HepG2 (cell line): Measurements from ENCODE around the gene NOL4L. TPM values are rescaled to one million over a fixed set of nuclear protein-coding genes. Genes with fewer than 3 reads are reported as not detected.

Experiments
- ATAC-seq: fragments of 200-7000 bp; cut with Tn5 transposase; 3 replicates; pipeline ENCODE4 v1.9.1; 2020; ENCODE audit warnings: mild to moderate bottlenecking, moderate library complexity
- BruUV-seq: library from RNA; stranded (reverse); fragments of 400-500 nt; replicated peaks from 2 replicates; lab custom pipeline; 2021; lab: Mats Ljungman, UMichigan
- CTCF ChIA-PET: fragments of 300-600 bp; formaldehyde crosslinking; extraction: SDS; loops from one replicate; lab custom pipeline; 2021; ENCODE audit warnings: low total read pairs, inconsistent platforms, low intra/inter-chr PET ratio; lab: Yijun Ruan, JAX
- POLR2A ChIA-PET: fragments of 350-600 bp; sonication (Branson Sonifier 250); formaldehyde crosslinking; loops from one replicate; lab custom pipeline; 2020; ENCODE audit warnings: antibody characterized with exemption, inconsistent platforms; lab: Yijun Ruan, JAX
- DNase-seq: peaks from one replicate; pipeline ENCODE4 v3.0.0-alpha.2; 2015; ENCODE audit warnings: low spot score
- FAIRE-seq: peaks from 3 replicates; lab custom pipeline; 2011; peaks lifted over from hg19 to GRCh38; lab: Jason Lieb, UNC
- H2AFZ ChIP-seq: one replicate; pipeline ENCODE4 v1.6.1; 2011; ENCODE audit warnings: low read length, inconsistent platforms
- H3K27ac ChIP-seq: fragments of 300-600 bp; 3 replicates; pipeline ENCODE4 v1.8.0; 2011; ENCODE audit warnings: mixed run types, mild to moderate bottlenecking, mixed read lengths, low read length, inconsistent platforms; ENCODE audit not compliant: insufficient read depth; ENCODE audit errors: extremely low read length
- H3K27me3 ChIP-seq, 2 experiments: fragments of 200-600 bp in 1 of 2; 2 replicates in 1 of 2; 3 replicates in 1 of 2; pipeline versions ENCODE4 v1.6.0 to v1.8.0; 2011; ENCODE audit warnings: low read length in 2 of 2, mild to moderate bottlenecking in 2 of 2, moderate library complexity in 2 of 2, inconsistent platforms in 1 of 2; ENCODE audit not compliant: insufficient read depth in 2 of 2, control insufficient read depth in 1 of 2
- H3K36me3 ChIP-seq, 2 experiments: fragments of 200-600 bp in 1 of 2; replicated peaks in 1 of 2; 2 replicates in 1 of 2; 3 replicates in 1 of 2; pipeline versions ENCODE4 v1.5.1 to v1.8.0; 2011; ENCODE audit warnings: low read length in 2 of 2, inconsistent platforms in 1 of 2; ENCODE audit not compliant: insufficient read depth in 2 of 2, control insufficient read depth in 1 of 2
- H3K4me1 ChIP-seq: 2 replicates; pipeline ENCODE4 v1.5.1; 2012; ENCODE audit warnings: low read length, inconsistent platforms; ENCODE audit not compliant: insufficient read depth
- H3K4me2 ChIP-seq: 2 replicates; pipeline ENCODE4 v1.6.0; 2011; ENCODE audit warnings: low read depth, low read length, inconsistent platforms
- H3K4me3 ChIP-seq, 3 experiments: fragments of 200-600 bp in 1 of 3; sonication (generic), shearing (Covaris generic) in 1 of 3; replicated peaks in 1 of 3; 2 replicates each; pipeline ENCODE4 v1.5.1; 2011 to 2016; ENCODE audit warnings: low read length in 3 of 3, inconsistent platforms in 2 of 3, low read depth in 2 of 3, mild to moderate bottlenecking in 2 of 3, control low read depth in 1 of 3, mixed read lengths in 1 of 3; ENCODE audit not compliant: insufficient read depth in 1 of 3
- H3K79me2 ChIP-seq: one replicate; pipeline ENCODE4 v1.6.1; 2011; ENCODE audit warnings: low read length, inconsistent platforms; ENCODE audit not compliant: insufficient read depth
- H3K9ac ChIP-seq: 2 replicates; pipeline ENCODE4 v1.6.0; 2011; ENCODE audit warnings: mild to moderate bottlenecking, low read depth, low read length, inconsistent platforms; ENCODE audit not compliant: insufficient read depth
- H3K9me3 ChIP-seq: 2 replicates; pipeline ENCODE4 v1.5.1; 2012; ENCODE audit warnings: mild to moderate bottlenecking, low read length
- H4K20me1 ChIP-seq: 2 replicates; pipeline ENCODE4 v1.6.0; 2011; ENCODE audit warnings: inconsistent platforms, mild to moderate bottlenecking, low read length, moderate library complexity; ENCODE audit not compliant: insufficient read depth
- EZH2 ChIP-seq: conservative IDR thresholded peaks from 2 replicates; pipeline ENCODE4 v1.6.1; 2012; ENCODE audit warnings: mild to moderate bottlenecking, low read depth, low read length, moderate library complexity
- HMG20A ChIP-seq: IDR thresholded peaks from 2 replicates; pipeline ENCODE4 v1.6.1; 2016; ENCODE audit warnings: borderline replicate concordance
- HMG20B ChIP-seq: conservative IDR thresholded peaks from 2 replicates; pipeline ENCODE4 v1.6.1; 2016; ENCODE audit warnings: missing genetic modification reagents, missing compliant biosample characterization
- LRRFIP1 ChIP-seq: sonication (generic); formaldehyde crosslinking; conservative IDR thresholded peaks from 2 replicates; pipeline ENCODE4 v1.4.0; 2020; ENCODE audit warnings: missing genetic modification reagents
- MYNN ChIP-seq: sonication (generic); formaldehyde crosslinking; IDR thresholded peaks from 2 replicates; pipeline ENCODE4 v1.4.0; 2020; ENCODE audit warnings: mild to moderate bottlenecking, low read depth, missing genetic modification reagents
- NRL ChIP-seq: sonication (generic); formaldehyde crosslinking; IDR thresholded peaks from 2 replicates; pipeline ENCODE4 v1.5.0; 2020; ENCODE audit warnings: missing genetic modification reagents, mild to moderate bottlenecking, moderate library complexity, borderline replicate concordance
- SNAPC2 ChIP-seq: sonication (generic); formaldehyde crosslinking; IDR thresholded peaks from 2 replicates; pipeline ENCODE4 v1.8.1; 2022; ENCODE audit warnings: mild to moderate bottlenecking, missing genetic modification reagents
- STAG1 ChIP-seq: sonication (generic); formaldehyde crosslinking; IDR thresholded peaks from 2 replicates; pipeline ENCODE4 v1.4.0; 2020; ENCODE audit warnings: missing genetic modification reagents
- ZBTB42 ChIP-seq: sonication (generic); formaldehyde crosslinking; IDR thresholded peaks from 2 replicates; pipeline ENCODE4 v1.5.0; 2020; ENCODE audit warnings: mild to moderate bottlenecking, missing genetic modification reagents
- ZNF256 ChIP-seq: sonication (generic); formaldehyde crosslinking; conservative IDR thresholded peaks from 2 replicates; pipeline ENCODE4 v1.4.0; 2020; ENCODE audit warnings: missing genetic modification reagents
- ZNF567 ChIP-seq: sonication (generic); formaldehyde crosslinking; IDR thresholded peaks from 2 replicates; pipeline ENCODE4 v1.8.1; 2023; ENCODE audit warnings: mild to moderate bottlenecking, missing genetic modification reagents, borderline replicate concordance
- ZNF577 ChIP-seq: sonication (generic); formaldehyde crosslinking; IDR thresholded peaks from 2 replicates; pipeline ENCODE4 v1.4.0; 2020; ENCODE audit warnings: mild to moderate bottlenecking, low read depth, missing genetic modification reagents, borderline replicate concordance
- ZNF619 ChIP-seq: sonication (generic); formaldehyde crosslinking; IDR thresholded peaks from 2 replicates; pipeline ENCODE4 v1.4.0; 2020; ENCODE audit warnings: mild to moderate bottlenecking, missing genetic modification reagents
- ZNF788 ChIP-seq: sonication (generic); formaldehyde crosslinking; IDR thresholded peaks from 2 replicates; pipeline ENCODE4 v1.5.0; 2020; ENCODE audit warnings: mild to moderate bottlenecking, missing genetic modification reagents, borderline replicate concordance
- WGBS: methylation state at CpG from one replicate; pipeline ENCODE4 v1.1.6; 2017; ENCODE audit warnings: low lambda C conversion rate; 5-methylcytosine and 5-hydroxymethylcytosine counted together
- in situ Hi-C: cut with HindIII; loops from 2 replicates; pipeline ENCODE4 v1.10.0; 2017; ENCODE audit warnings: low pct_unique_long_range_greater_than_20kb; ENCODE audit not compliant: extremely low pct_ligation_motif_present
- intact Hi-C: fragments of 100-400 bp; cut with micrococcal nuclease; formaldehyde crosslinking; loops from one replicate; pipeline ENCODE4 v1.10.0; 2022; ENCODE audit not compliant: unreplicated experiment
- polyA plus RNA-seq, 8 experiments: library from polyadenylated mRNA; depleted of rRNA in 3 of 8; stranded (reverse) in 7 of 8; unstranded in 1 of 8; fragments of >200 nt; fragmentation: Illumina TruSeq in 4 of 8; extraction: Trizol in 4 of 8; gene quantifications; 2 replicates each; pipeline versions ENCODE4 v1.2.1 to v1.2.3, GENCODE V29; 2011 to 2016; ENCODE audit warnings: low read depth in 4 of 8, missing spikeins in 1 of 8, mixed read lengths in 1 of 8; ENCODE audit not compliant: insufficient read depth in 1 of 8
- total RNA-seq, 5 experiments: library from RNA; depleted of rRNA; stranded (reverse); fragments of >200 nt; fragmentation: Illumina TruSeq; extraction: Trizol; gene quantifications; 2 replicates each; pipeline ENCODE4 v1.2.3, GENCODE V29; 2016; ENCODE audit warnings: low read depth in 1 of 5
- TF ChIP-seq, protein P1 (sequence below): IDR thresholded peaks from 2 replicates; pipeline ENCODE4 v1.6.1; 2016; ENCODE audit warnings: low read depth
- TF ChIP-seq, protein P2 (sequence below): sonication (generic); formaldehyde crosslinking; IDR thresholded peaks from 2 replicates; pipeline ENCODE4 v1.8.0; 2022; ENCODE audit warnings: missing genetic modification reagents, mild to moderate bottlenecking, moderate library complexity, borderline replicate concordance

The NOL4L gene
- total and polyA plus RNA-seq, 2 of the 13 experiments (the other 11 are each of a cell fraction or from before 2014, with no cell fraction given): 16.6 to 35.4 TPM

DNA sequence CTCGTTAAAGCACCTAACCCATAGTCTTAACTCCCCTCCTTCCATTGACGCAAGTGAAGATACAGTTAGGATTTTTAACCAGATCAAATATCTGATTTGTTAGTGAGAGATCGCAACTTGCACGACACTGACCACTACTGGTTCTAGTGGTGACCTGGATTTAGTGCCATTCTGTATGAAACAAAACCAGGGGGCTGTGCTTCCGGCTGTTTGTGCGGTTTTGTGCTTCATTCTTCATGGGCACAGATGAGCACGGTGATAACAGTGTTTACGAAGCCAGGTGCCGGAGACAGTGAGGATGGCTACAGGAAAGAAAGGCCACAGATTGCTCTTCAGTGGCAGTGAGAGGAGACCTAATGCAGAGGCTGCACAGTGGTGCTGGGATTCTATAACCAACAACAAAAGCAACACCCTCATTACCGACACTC is 75.5 kb downstream of the NOL4L start (continued):
- TF ChIP-seq HMG20A (CRISPR knock-in tag) (peak; percentile 56; the same call in 1 of the 2 replicates), LRRFIP1 (no peak), NRL (no peak), ZBTB42 (no peak)
- TF ChIP-seq, protein P1, sequence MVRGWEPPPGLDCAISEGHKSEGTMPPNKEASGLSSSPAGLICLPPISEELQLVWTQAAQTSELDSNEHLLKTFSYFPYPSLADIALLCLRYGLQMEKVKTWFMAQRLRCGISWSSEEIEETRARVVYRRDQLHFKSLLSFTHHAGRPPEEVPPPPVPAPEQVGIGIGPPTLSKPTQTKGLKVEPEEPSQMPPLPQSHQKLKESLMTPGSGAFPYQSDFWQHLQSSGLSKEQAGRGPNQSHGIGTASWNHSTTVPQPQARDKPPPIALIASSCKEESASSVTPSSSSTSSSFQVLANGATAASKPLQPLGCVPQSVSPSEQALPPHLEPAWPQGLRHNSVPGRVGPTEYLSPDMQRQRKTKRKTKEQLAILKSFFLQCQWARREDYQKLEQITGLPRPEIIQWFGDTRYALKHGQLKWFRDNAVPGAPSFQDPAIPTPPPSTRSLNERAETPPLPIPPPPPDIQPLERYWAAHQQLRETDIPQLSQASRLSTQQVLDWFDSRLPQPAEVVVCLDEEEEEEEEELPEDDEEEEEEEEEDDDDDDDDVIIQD (CRISPR knock-in tag): peak; percentile 39; the same call in 1 of the 2 replicates

GRCh38 chr20:32508775-32509119 is 76.4 kb downstream of the NOL4L start:
- no peaks in the 10 kb centered on the region for H3K36me3 ChIP-seq
- intact Hi-C loops: loop anchor here (1.0 kb wide), 1 partner anchor 38 kb away; no protein-coding TSS in a partner anchor
- no peak overlapping the region for H3K4me2 ChIP-seq
- in situ Hi-C loops: loop anchor here (25.0 kb wide), 1 partner anchor 254 kb away; the partner anchor contains the start of gene DNMT3B
- FAIRE-seq (no peak), DNase-seq (no peak), ATAC-seq (no peak)
- no peaks in the 10 kb centered on the region for H3K27me3 ChIP-seq
- POLR2A ChIA-PET: interaction anchor here (0.7 to 0.9 kb wide), 3 partner anchors 14 to 119 kb away, joined by 3 read pairs; no protein-coding TSS in a partner anchor
- H3K9ac ChIP-seq: no peak overlapping the region
- H3K27ac ChIP-seq: no peak overlapping the region
- no peak overlapping the region for H3K4me3 ChIP-seq
- no peaks in the 10 kb centered on the region for H3K9me3 ChIP-seq
- H3K4me1 ChIP-seq: peaks cover 64% of the 10 kb centered on the region
- CTCF ChIA-PET: no interaction called here
- 59% methylated on average over 3 of the region's 3 CpGs for WGBS
- no peaks in the 10 kb centered on the region for H3K79me2 ChIP-seq
- no peaks in the 10 kb centered on the region for H4K20me1 ChIP-seq
- no peak overlapping the region for H2AFZ ChIP-seq
- no TSS peak for BruUV-seq
- TF ChIP-seq, protein P2, sequence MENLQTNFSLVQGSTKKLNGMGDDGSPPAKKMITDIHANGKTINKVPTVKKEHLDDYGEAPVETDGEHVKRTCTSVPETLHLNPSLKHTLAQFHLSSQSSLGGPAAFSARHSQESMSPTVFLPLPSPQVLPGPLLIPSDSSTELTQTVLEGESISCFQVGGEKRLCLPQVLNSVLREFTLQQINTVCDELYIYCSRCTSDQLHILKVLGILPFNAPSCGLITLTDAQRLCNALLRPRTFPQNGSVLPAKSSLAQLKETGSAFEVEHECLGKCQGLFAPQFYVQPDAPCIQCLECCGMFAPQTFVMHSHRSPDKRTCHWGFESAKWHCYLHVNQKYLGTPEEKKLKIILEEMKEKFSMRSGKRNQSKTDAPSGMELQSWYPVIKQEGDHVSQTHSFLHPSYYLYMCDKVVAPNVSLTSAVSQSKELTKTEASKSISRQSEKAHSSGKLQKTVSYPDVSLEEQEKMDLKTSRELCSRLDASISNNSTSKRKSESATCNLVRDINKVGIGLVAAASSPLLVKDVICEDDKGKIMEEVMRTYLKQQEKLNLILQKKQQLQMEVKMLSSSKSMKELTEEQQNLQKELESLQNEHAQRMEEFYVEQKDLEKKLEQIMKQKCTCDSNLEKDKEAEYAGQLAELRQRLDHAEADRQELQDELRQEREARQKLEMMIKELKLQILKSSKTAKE (CRISPR knock-in tag): no peak
- TF ChIP-seq EZH2 (no peak), ZNF619 (CRISPR knock-in tag) (0 out of 2 replicates have a peak, but pooled peaks have one; percentile 48), HMG20B (CRISPR knock-in tag) (no peak), ZNF788 (CRISPR knock-in tag) (no peak), ZNF577 (CRISPR knock-in tag) (no peak), MYNN (CRISPR knock-in tag) (no peak), ZNF256 (CRISPR knock-in tag) (no peak), SNAPC2 (CRISPR knock-in tag) (no peak), STAG1 (CRISPR knock-in tag) (no peak), ZNF567 (no peak)
